WTC11 (cell line): Measurements from ENCODE around the gene ZNF443.
"Not testable (repeated sequence)": the region's sequence is repeated elsewhere in the genome, so short reads cannot be mapped to it uniquely, and the experiment has no call there.

Experiments used
- ELF4 ChIP-seq: sonication (generic); formaldehyde crosslinking; IDR thresholded peaks from 2 replicates; pipeline ENCODE4 v1.8.1; 2022; ENCODE audit warnings: low read depth, mild to moderate bottlenecking, moderate library complexity, missing genetic modification reagents
- ESRRA ChIP-seq: sonication (generic); formaldehyde crosslinking; IDR thresholded peaks from 2 replicates; pipeline ENCODE4 v1.8.1; 2022; ENCODE audit warnings: mild to moderate bottlenecking, missing genetic modification reagents, borderline replicate concordance
- IRF2 ChIP-seq: sonication (generic); formaldehyde crosslinking; IDR thresholded peaks from 2 replicates; pipeline ENCODE4 v1.8.0; 2022; ENCODE audit warnings: low read depth, missing genetic modification reagents, borderline replicate concordance
- TF ChIP-seq, protein P1 (sequence below): sonication (generic); formaldehyde crosslinking; IDR thresholded peaks from 2 replicates; pipeline ENCODE4 v1.8.0; 2022; ENCODE audit warnings: mild to moderate bottlenecking, missing genetic modification reagents
- TF ChIP-seq, protein P2 (sequence below): fragments of 200-600 bp; IDR thresholded peaks from 2 replicates; pipeline ENCODE4 v1.8.0; 2022; ENCODE audit warnings: antibody characterized with exemption
- TF ChIP-seq, protein P3 (sequence below): sonication (generic); formaldehyde crosslinking; IDR thresholded peaks from 2 replicates; pipeline ENCODE4 v1.8.0; 2022; ENCODE audit warnings: missing genetic modification reagents
- TF ChIP-seq, protein P4 (sequence below): sonication (generic); formaldehyde crosslinking; IDR thresholded peaks from 2 replicates; pipeline ENCODE4 v1.8.1; 2023; ENCODE audit warnings: mild to moderate bottlenecking, missing genetic modification reagents, moderate library complexity
- TF ChIP-seq, protein P5 (sequence below): sonication (generic); formaldehyde crosslinking; IDR thresholded peaks from 2 replicates; pipeline ENCODE4 v1.8.1; 2023; ENCODE audit warnings: mild to moderate bottlenecking, moderate library complexity, missing genetic modification reagents
- TF ChIP-seq, protein P6 (sequence below): sonication (generic); formaldehyde crosslinking; IDR thresholded peaks from 2 replicates; pipeline ENCODE4 v1.8.1; 2022; ENCODE audit warnings: low read depth, mild to moderate bottlenecking, moderate library complexity, missing genetic modification reagents, borderline replicate concordance

DNA sequence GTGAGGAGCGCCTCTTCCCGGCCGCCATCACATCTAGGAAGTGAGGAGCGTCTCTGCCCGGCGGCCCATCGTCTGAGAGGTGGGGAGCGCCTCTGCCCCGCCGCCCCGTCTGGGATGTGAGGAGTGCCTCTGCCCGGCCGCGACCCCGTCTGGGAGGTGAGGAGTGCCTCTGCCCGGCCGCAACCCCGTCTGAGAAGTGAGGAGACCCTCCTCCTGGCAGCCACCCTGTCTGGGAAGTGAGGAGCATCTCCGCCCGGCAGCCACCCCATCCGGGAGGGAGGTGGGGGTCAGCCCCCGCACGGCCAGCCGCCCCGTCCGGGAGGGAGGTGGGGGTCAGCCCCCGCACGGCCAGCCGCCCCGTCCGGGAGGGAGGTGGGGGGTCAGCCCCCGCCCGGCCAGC lies 26.8 kb upstream of the ZNF443 start:
- TF ChIP-seq, protein P1, sequence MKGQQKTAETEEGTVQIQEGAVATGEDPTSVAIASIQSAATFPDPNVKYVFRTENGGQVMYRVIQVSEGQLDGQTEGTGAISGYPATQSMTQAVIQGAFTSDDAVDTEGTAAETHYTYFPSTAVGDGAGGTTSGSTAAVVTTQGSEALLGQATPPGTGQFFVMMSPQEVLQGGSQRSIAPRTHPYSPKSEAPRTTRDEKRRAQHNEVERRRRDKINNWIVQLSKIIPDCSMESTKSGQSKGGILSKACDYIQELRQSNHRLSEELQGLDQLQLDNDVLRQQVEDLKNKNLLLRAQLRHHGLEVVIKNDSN (CRISPR knock-in tag): not testable (repeated sequence)
- TF ChIP-seq, protein P2, sequence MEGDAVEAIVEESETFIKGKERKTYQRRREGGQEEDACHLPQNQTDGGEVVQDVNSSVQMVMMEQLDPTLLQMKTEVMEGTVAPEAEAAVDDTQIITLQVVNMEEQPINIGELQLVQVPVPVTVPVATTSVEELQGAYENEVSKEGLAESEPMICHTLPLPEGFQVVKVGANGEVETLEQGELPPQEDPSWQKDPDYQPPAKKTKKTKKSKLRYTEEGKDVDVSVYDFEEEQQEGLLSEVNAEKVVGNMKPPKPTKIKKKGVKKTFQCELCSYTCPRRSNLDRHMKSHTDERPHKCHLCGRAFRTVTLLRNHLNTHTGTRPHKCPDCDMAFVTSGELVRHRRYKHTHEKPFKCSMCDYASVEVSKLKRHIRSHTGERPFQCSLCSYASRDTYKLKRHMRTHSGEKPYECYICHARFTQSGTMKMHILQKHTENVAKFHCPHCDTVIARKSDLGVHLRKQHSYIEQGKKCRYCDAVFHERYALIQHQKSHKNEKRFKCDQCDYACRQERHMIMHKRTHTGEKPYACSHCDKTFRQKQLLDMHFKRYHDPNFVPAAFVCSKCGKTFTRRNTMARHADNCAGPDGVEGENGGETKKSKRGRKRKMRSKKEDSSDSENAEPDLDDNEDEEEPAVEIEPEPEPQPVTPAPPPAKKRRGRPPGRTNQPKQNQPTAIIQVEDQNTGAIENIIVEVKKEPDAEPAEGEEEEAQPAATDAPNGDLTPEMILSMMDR: not testable (repeated sequence)
- not testable (repeated sequence) for TF ChIP-seq ELF4, IRF2, ESRRA (CRISPR knock-in tag)
- TF ChIP-seq, protein P3, sequence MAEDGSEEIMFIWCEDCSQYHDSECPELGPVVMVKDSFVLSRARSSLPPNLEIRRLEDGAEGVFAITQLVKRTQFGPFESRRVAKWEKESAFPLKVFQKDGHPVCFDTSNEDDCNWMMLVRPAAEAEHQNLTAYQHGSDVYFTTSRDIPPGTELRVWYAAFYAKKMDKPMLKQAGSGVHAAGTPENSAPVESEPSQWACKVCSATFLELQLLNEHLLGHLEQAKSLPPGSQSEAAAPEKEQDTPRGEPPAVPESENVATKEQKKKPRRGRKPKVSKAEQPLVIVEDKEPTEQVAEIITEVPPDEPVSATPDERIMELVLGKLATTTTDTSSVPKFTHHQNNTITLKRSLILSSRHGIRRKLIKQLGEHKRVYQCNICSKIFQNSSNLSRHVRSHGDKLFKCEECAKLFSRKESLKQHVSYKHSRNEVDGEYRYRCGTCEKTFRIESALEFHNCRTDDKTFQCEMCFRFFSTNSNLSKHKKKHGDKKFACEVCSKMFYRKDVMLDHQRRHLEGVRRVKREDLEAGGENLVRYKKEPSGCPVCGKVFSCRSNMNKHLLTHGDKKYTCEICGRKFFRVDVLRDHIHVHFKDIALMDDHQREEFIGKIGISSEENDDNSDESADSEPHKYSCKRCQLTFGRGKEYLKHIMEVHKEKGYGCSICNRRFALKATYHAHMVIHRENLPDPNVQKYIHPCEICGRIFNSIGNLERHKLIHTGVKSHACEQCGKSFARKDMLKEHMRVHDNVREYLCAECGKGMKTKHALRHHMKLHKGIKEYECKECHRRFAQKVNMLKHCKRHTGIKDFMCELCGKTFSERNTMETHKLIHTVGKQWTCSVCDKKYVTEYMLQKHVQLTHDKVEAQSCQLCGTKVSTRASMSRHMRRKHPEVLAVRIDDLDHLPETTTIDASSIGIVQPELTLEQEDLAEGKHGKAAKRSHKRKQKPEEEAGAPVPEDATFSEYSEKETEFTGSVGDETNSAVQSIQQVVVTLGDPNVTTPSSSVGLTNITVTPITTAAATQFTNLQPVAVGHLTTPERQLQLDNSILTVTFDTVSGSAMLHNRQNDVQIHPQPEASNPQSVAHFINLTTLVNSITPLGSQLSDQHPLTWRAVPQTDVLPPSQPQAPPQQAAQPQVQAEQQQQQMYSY (CRISPR knock-in tag): not testable (repeated sequence)
- TF ChIP-seq, protein P4, sequence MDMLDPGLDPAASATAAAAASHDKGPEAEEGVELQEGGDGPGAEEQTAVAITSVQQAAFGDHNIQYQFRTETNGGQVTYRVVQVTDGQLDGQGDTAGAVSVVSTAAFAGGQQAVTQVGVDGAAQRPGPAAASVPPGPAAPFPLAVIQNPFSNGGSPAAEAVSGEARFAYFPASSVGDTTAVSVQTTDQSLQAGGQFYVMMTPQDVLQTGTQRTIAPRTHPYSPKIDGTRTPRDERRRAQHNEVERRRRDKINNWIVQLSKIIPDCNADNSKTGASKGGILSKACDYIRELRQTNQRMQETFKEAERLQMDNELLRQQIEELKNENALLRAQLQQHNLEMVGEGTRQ: not testable (repeated sequence)
- TF ChIP-seq, protein P5, sequence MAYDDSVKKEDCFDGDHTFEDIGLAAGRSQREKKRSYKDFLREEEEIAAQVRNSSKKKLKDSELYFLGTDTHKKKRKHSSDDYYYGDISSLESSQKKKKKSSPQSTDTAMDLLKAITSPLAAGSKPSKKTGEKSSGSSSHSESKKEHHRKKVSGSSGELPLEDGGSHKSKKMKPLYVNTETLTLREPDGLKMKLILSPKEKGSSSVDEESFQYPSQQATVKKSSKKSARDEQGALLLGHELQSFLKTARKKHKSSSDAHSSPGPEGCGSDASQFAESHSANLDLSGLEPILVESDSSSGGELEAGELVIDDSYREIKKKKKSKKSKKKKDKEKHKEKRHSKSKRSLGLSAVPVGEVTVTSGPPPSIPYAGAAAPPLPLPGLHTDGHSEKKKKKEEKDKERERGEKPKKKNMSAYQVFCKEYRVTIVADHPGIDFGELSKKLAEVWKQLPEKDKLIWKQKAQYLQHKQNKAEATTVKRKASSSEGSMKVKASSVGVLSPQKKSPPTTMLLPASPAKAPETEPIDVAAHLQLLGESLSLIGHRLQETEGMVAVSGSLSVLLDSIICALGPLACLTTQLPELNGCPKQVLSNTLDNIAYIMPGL: not testable (repeated sequence)
- TF ChIP-seq, protein P6, sequence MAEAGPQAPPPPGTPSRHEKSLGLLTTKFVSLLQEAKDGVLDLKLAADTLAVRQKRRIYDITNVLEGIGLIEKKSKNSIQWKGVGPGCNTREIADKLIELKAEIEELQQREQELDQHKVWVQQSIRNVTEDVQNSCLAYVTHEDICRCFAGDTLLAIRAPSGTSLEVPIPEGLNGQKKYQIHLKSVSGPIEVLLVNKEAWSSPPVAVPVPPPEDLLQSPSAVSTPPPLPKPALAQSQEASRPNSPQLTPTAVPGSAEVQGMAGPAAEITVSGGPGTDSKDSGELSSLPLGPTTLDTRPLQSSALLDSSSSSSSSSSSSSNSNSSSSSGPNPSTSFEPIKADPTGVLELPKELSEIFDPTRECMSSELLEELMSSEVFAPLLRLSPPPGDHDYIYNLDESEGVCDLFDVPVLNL (CRISPR knock-in tag): not testable (repeated sequence)
